ENCODE results near the gene LAMC1. TPM values are rescaled to one million over a fixed set of nuclear protein-coding genes. Genes with fewer than 3 reads are reported as not detected.

Gene LAMC1
- total RNA-seq, 2 donors from 2014 or later, result 39.3 to 141 TPM

- Histone ChIP-seq H3K4me3 (no peak overlapping the region), H3K36me3 (no peaks in the 10 kb centered on the region), H3K27ac (no peak overlapping the region), H3K9me3 (no peaks in the 10 kb centered on the region), H3K4me1 (replicated peaks) (no peaks in the 10 kb centered on the region), H3K27me3 (replicated peaks; ENCODE audit: insufficient read depth) (no peaks in the 10 kb centered on the region)
- DNase-seq (ENCODE audit: low spot score), result no peak
- no peak for TF ChIP-seq CTCF (IDR thresholded peaks at IDR 0.05)
- no peak for TF ChIP-seq POLR2A (IDR thresholded peaks at IDR 0.05)
- no peak for TF ChIP-seq POLR2AphosphoS5 (IDR thresholded peaks at IDR 0.05)
- WGBS, result 97% methylated on average over 7 of the region's 7 CpGs
- intact Hi-C loops (cut with DNase I), result no loop called here
These were observed 39.1 kb upstream of the LAMC1 start for GRCh38 chr1:182984138-182984537.

- Histone ChIP-seq H3K27ac (no peak overlapping the region), H3K4me1 (replicated peaks) (no peaks in the 10 kb centered on the region), H3K9me3 (no peaks in the 10 kb centered on the region), H3K4me3 (no peak overlapping the region), H3K27me3 (replicated peaks; ENCODE audit: insufficient read depth) (no peaks in the 10 kb centered on the region), H3K36me3 (no peaks in the 10 kb centered on the region)
- TF ChIP-seq POLR2A (IDR thresholded peaks at IDR 0.05), result no peak
- no peak for TF ChIP-seq POLR2AphosphoS5 (IDR thresholded peaks at IDR 0.05)
- no peak for TF ChIP-seq CTCF (IDR thresholded peaks at IDR 0.05)
- no peak for DNase-seq (ENCODE audit: low spot score)
- intact Hi-C loops (cut with DNase I), result no loop called here
- WGBS, result 95% methylated on average over 1 of the region's 1 CpG
These were observed 38.6 kb upstream of the LAMC1 start for GRCh38 chr1:182984621-182985020.

- 82% methylated on average over 1 of the region's 1 CpG for WGBS
- Histone ChIP-seq H3K27ac (no peak overlapping the region), H3K4me1 (replicated peaks) (no peaks in the 10 kb centered on the region), H3K36me3 (no peaks in the 10 kb centered on the region), H3K4me3 (no peak overlapping the region), H3K9me3 (no peaks in the 10 kb centered on the region), H3K27me3 (replicated peaks; ENCODE audit: insufficient read depth) (no peaks in the 10 kb centered on the region)
- no peak for DNase-seq (ENCODE audit: low spot score)
- no peak for TF ChIP-seq POLR2A (IDR thresholded peaks at IDR 0.05)
- no peak for TF ChIP-seq CTCF (IDR thresholded peaks at IDR 0.05)
- TF ChIP-seq POLR2AphosphoS5 (IDR thresholded peaks at IDR 0.05), result no peak
- intact Hi-C loops (cut with DNase I), result no loop called here
These were observed 37.3 kb upstream of the LAMC1 start for GRCh38 chr1:182985876-182986275.

- H3K4me3 ChIP-seq, result no peak overlapping the region
- intact Hi-C loops (cut with DNase I), result no loop called here
- no peaks in the 10 kb centered on the region for H3K9me3 ChIP-seq
- H3K27ac ChIP-seq, result no peak overlapping the region
- no peaks in the 10 kb centered on the region for H3K27me3 ChIP-seq (replicated peaks; ENCODE audit: insufficient read depth)
- WGBS, result 85% methylated on average over 7 of the region's 7 CpGs
- DNase-seq (ENCODE audit: low spot score), result no peak
- no peak for TF ChIP-seq CTCF (IDR thresholded peaks at IDR 0.05)
- TF ChIP-seq POLR2A (IDR thresholded peaks at IDR 0.05), result no peak
- no peak for TF ChIP-seq POLR2AphosphoS5 (IDR thresholded peaks at IDR 0.05)
- no peaks in the 10 kb centered on the region for H3K36me3 ChIP-seq
- H3K4me1 ChIP-seq (replicated peaks), result no peaks in the 10 kb centered on the region
These were observed 32.6 kb upstream of the LAMC1 start for GRCh38 chr1:182990413-182991144.

- H3K4me1 ChIP-seq (replicated peaks), result no peaks in the 10 kb centered on the region
These were observed 29.5 kb upstream of the LAMC1 start for GRCh38 chr1:182993746-182994145.

More at GRCh38 chr1:182993746-182994145, 29.5 kb upstream of the LAMC1 start:
- H3K36me3 ChIP-seq, result no peaks in the 10 kb centered on the region
- intact Hi-C loops (cut with DNase I), result no loop called here
- no peak overlapping the region for H3K27ac ChIP-seq
- TF ChIP-seq CTCF (IDR thresholded peaks at IDR 0.05), result no peak
- no peaks in the 10 kb centered on the region for H3K9me3 ChIP-seq
- H3K4me3 ChIP-seq, result no peak overlapping the region
- DNase-seq (ENCODE audit: low spot score), result no peak
- no peaks in the 10 kb centered on the region for H3K27me3 ChIP-seq (replicated peaks; ENCODE audit: insufficient read depth)
